Epithelial cell of proximal tubule (primary cell): Measurements from ENCODE around the gene CRACR2B. TPM values are rescaled to one million over a fixed set of nuclear protein-coding genes. Genes with fewer than 3 reads are reported as not detected.

ENCODE experiments used
- DNase-seq: peaks from one replicate; pipeline ENCODE4 v3.0.0-alpha.2; 2011; ENCODE audit warnings: low read depth
- H3K4me3 ChIP-seq: 2 replicates; pipeline ENCODE4 v1.5.1; 2011; ENCODE audit warnings: low read depth, mild to moderate bottlenecking, low read length
- CTCF ChIP-seq: conservative IDR thresholded peaks from 2 replicates; pipeline ENCODE4 v1.5.1; 2012; ENCODE audit warnings: low read depth, mild to moderate bottlenecking, low read length
- total RNA-seq: library from RNA; depleted of rRNA; stranded (reverse); fragments of >200 nt; gene quantifications from 2 replicates; pipeline ENCODE4 v1.2.3, GENCODE V29; 2015

The CRACR2B gene
- total RNA-seq, 1 donor from 2014 or later, result 55.7 TPM

GRCh38 chr11:808427-809286 is 19.1 kb upstream of the CRACR2B start:
- no peak for TF ChIP-seq CTCF
- no peak for DNase-seq
- H3K4me3 ChIP-seq, result peak overlapping the region; percentile 96

GRCh38 chr11:809287-810039 is 18.3 kb upstream of the CRACR2B start, which contains the start of gene RPLP2:
Gene RPLP2 (plus strand): TSS chr11:809967. CDS start chr11:810235, 268 bp downstream.
- DNase-seq, result peak; percentile 57
- TF ChIP-seq CTCF, result no peak

GRCh38 chr11:810040-810567 is 17.6 kb upstream of the CRACR2B start:
- H3K4me3 ChIP-seq, result peak overlapping the region; percentile 96
- no peak for TF ChIP-seq CTCF
- no peak for DNase-seq

More at GRCh38 chr11:809287-810039, 18.3 kb upstream of the CRACR2B start, which contains the start of gene RPLP2:
- H3K4me3 ChIP-seq, result peak within 1 kb of the TSS; percentile 96

- DNase-seq, result no peak
- peak overlapping the region; percentile 96 for H3K4me3 ChIP-seq
- peak; percentile 36 for TF ChIP-seq CTCF
Measured at GRCh38 chr11:811446-812245, 16.1 kb upstream of the CRACR2B start.

GRCh38 chr11:812390-812789 is 15.3 kb upstream of the CRACR2B start:
- no peak for DNase-seq
- no peak overlapping the region for H3K4me3 ChIP-seq
- no peak for TF ChIP-seq CTCF

GRCh38 chr11:813072-813455 is 14.7 kb upstream of the CRACR2B start:
- no peak for TF ChIP-seq CTCF
- DNase-seq, result no peak
- H3K4me3 ChIP-seq, result no peak overlapping the region
